ENCODE measurements around the gene GKN1.

- peak in 5 of 6 experiments; percentile 76 to 79 (median 77) for TF ChIP-seq CTCF (IDR thresholded peaks at IDR 0.05)
- TF ChIP-seq POLR2A (IDR thresholded peaks at IDR 0.05): no peak
Observed at GRCh38 chr2:69012310-69013141, 38.1 kb downstream of the GKN1 start.
